ENCODE data around the gene CACHD1.

The CACHD1 gene

GRCh38 chr1:64676386-64676785 lies 206.5 kb downstream of the CACHD1 start:
- H3K4ac ChIP-seq (ENCODE audit: low read depth, low read length), result no peak overlapping the region
- no peak overlapping the region for H2AK5ac ChIP-seq (ENCODE audit: low read length)
- WGBS (ENCODE audit: extremely low coverage, insufficient coverage, low lambda C conversion rate), result no CpG with 5 or more reads among the region's 4 CpGs
- H3K27ac ChIP-seq (ENCODE audit: low read depth, low read length), result no peak overlapping the region
- H3K4me1 ChIP-seq (ENCODE audit: control insufficient read depth, low read depth, low read length), result no peaks in the 10 kb centered on the region
- no peak overlapping the region for H2BK120ac ChIP-seq (ENCODE audit: low read depth, low read length)
- H3K36me3 ChIP-seq (ENCODE audit: control insufficient read depth, insufficient read depth, low read length), result peaks cover 17% of the 10 kb centered on the region
- no peaks in the 10 kb centered on the region for H3K27me3 ChIP-seq (ENCODE audit: insufficient read depth, low read length, poor library complexity)
- no peak overlapping the region for H3K4me2 ChIP-seq (ENCODE audit: low read length)
- no peak overlapping the region for H3K23ac ChIP-seq (ENCODE audit: low read length)
- no peak overlapping the region for H2BK15ac ChIP-seq (replicated peaks; ENCODE audit: low read depth)
- DNase-seq, result no peak
- H4K8ac ChIP-seq (ENCODE audit: low read depth, low read length), result no peak overlapping the region
- H3K56ac ChIP-seq (ENCODE audit: low read length), result no peak overlapping the region
- H3K4me3 ChIP-seq (ENCODE audit: low read length), result no peak overlapping the region
- H3K79me2 ChIP-seq (ENCODE audit: control insufficient read depth, insufficient read depth, low read length), result no peaks in the 10 kb centered on the region
- H4K5ac ChIP-seq (ENCODE audit: low read length), result no peak overlapping the region
- no peak overlapping the region for H2BK5ac ChIP-seq (ENCODE audit: low read length)
- no peak overlapping the region for H3K9ac ChIP-seq (ENCODE audit: low read length)
- no peaks in the 10 kb centered on the region for H3K79me1 ChIP-seq (ENCODE audit: low read length)
- no peak overlapping the region for H3K18ac ChIP-seq (ENCODE audit: low read length)

- H3K18ac ChIP-seq (ENCODE audit: low read length), result no peak overlapping the region
- H2BK15ac ChIP-seq (replicated peaks; ENCODE audit: low read depth), result no peak overlapping the region
- H2BK5ac ChIP-seq (ENCODE audit: low read length), result no peak overlapping the region
- no peak overlapping the region for H4K8ac ChIP-seq (ENCODE audit: low read depth, low read length)
- WGBS (ENCODE audit: extremely low coverage, insufficient coverage, low lambda C conversion rate), result no CpG with 5 or more reads among the region's 1 CpG
- no peaks in the 10 kb centered on the region for H3K79me2 ChIP-seq (ENCODE audit: control insufficient read depth, insufficient read depth, low read length)
- DNase-seq, result no peak
- no peak overlapping the region for H3K4ac ChIP-seq (ENCODE audit: low read depth, low read length)
- H3K4me2 ChIP-seq (ENCODE audit: low read length), result no peak overlapping the region
- H3K23ac ChIP-seq (ENCODE audit: low read length), result no peak overlapping the region
- H3K79me1 ChIP-seq (ENCODE audit: low read length), result no peaks in the 10 kb centered on the region
- H3K9ac ChIP-seq (ENCODE audit: low read length), result no peak overlapping the region
- H3K56ac ChIP-seq (ENCODE audit: low read length), result no peak overlapping the region
- no peak overlapping the region for H3K4me3 ChIP-seq (ENCODE audit: low read length)
- H4K5ac ChIP-seq (ENCODE audit: low read length), result no peak overlapping the region
- H3K27ac ChIP-seq (ENCODE audit: low read depth, low read length), result no peak overlapping the region
- no peaks in the 10 kb centered on the region for H3K4me1 ChIP-seq (ENCODE audit: control insufficient read depth, low read depth, low read length)
- H3K27me3 ChIP-seq (ENCODE audit: insufficient read depth, low read length, poor library complexity), result no peaks in the 10 kb centered on the region
- no peak overlapping the region for H2BK120ac ChIP-seq (ENCODE audit: low read depth, low read length)
- peaks cover 22% of the 10 kb centered on the region for H3K36me3 ChIP-seq (ENCODE audit: control insufficient read depth, insufficient read depth, low read length)
- no peak overlapping the region for H2AK5ac ChIP-seq (ENCODE audit: low read length)
Measured at GRCh38 chr1:64677532-64677931, 207.6 kb downstream of the CACHD1 start.

GRCh38 chr1:64678366-64678765 lies 208.4 kb downstream of the CACHD1 start:
- H3K36me3 ChIP-seq (ENCODE audit: control insufficient read depth, insufficient read depth, low read length), result peaks cover 20% of the 10 kb centered on the region

GRCh38 chr1:64679177-64679576 lies 209.2 kb downstream of the CACHD1 start:
- H3K36me3 ChIP-seq (ENCODE audit: control insufficient read depth, insufficient read depth, low read length), result peaks cover 21% of the 10 kb centered on the region
- no peak overlapping the region for H2BK120ac ChIP-seq (ENCODE audit: low read depth, low read length)
- no peak overlapping the region for H4K8ac ChIP-seq (ENCODE audit: low read depth, low read length)
- H2AK5ac ChIP-seq (ENCODE audit: low read length), result no peak overlapping the region
- H4K5ac ChIP-seq (ENCODE audit: low read length), result no peak overlapping the region
- H3K4ac ChIP-seq (ENCODE audit: low read depth, low read length), result no peak overlapping the region
- no peaks in the 10 kb centered on the region for H3K79me2 ChIP-seq (ENCODE audit: control insufficient read depth, insufficient read depth, low read length)
- H3K4me3 ChIP-seq (ENCODE audit: low read length), result no peak overlapping the region
- no CpG with 5 or more reads among the region's 6 CpGs for WGBS (ENCODE audit: extremely low coverage, insufficient coverage, low lambda C conversion rate)
- H2BK15ac ChIP-seq (replicated peaks; ENCODE audit: low read depth), result no peak overlapping the region
- no peaks in the 10 kb centered on the region for H3K79me1 ChIP-seq (ENCODE audit: low read length)
- H3K4me1 ChIP-seq (ENCODE audit: control insufficient read depth, low read depth, low read length), result no peaks in the 10 kb centered on the region
- H3K27me3 ChIP-seq (ENCODE audit: insufficient read depth, low read length, poor library complexity), result no peaks in the 10 kb centered on the region
- no peak for DNase-seq
- H3K18ac ChIP-seq (ENCODE audit: low read length), result no peak overlapping the region
- no peak overlapping the region for H3K27ac ChIP-seq (ENCODE audit: low read depth, low read length)
- no peak overlapping the region for H3K4me2 ChIP-seq (ENCODE audit: low read length)
- no peak overlapping the region for H3K23ac ChIP-seq (ENCODE audit: low read length)
- H3K9ac ChIP-seq (ENCODE audit: low read length), result no peak overlapping the region
- no peak overlapping the region for H3K56ac ChIP-seq (ENCODE audit: low read length)
- H2BK5ac ChIP-seq (ENCODE audit: low read length), result no peak overlapping the region

More at GRCh38 chr1:64678366-64678765, 208.4 kb downstream of the CACHD1 start:
- Histone ChIP-seq H3K27ac (ENCODE audit: low read depth, low read length) (no peak overlapping the region), H3K4ac (ENCODE audit: low read depth, low read length) (no peak overlapping the region), H3K4me3 (ENCODE audit: low read length) (no peak overlapping the region), H2BK120ac (ENCODE audit: low read depth, low read length) (no peak overlapping the region), H3K79me2 (ENCODE audit: control insufficient read depth, insufficient read depth, low read length) (no peaks in the 10 kb centered on the region), H2BK15ac (replicated peaks; ENCODE audit: low read depth) (no peak overlapping the region), H3K23ac (ENCODE audit: low read length) (no peak overlapping the region), H3K4me2 (ENCODE audit: low read length) (no peak overlapping the region), H3K27me3 (ENCODE audit: insufficient read depth, low read length, poor library complexity) (no peaks in the 10 kb centered on the region), H4K8ac (ENCODE audit: low read depth, low read length) (no peak overlapping the region), H3K79me1 (ENCODE audit: low read length) (no peaks in the 10 kb centered on the region), H2BK5ac (ENCODE audit: low read length) (no peak overlapping the region), H3K4me1 (ENCODE audit: control insufficient read depth, low read depth, low read length) (no peaks in the 10 kb centered on the region), H4K5ac (ENCODE audit: low read length) (no peak overlapping the region), H2AK5ac (ENCODE audit: low read length) (no peak overlapping the region), H3K18ac (ENCODE audit: low read length) (no peak overlapping the region), H3K9ac (ENCODE audit: low read length) (no peak overlapping the region), H3K56ac (ENCODE audit: low read length) (no peak overlapping the region)
- DNase-seq, result no peak
- no CpG with 5 or more reads among the region's 3 CpGs for WGBS (ENCODE audit: extremely low coverage, insufficient coverage, low lambda C conversion rate)

GRCh38 chr1:64680599-64680998 lies 210.7 kb downstream of the CACHD1 start:
- Histone ChIP-seq H3K4ac (ENCODE audit: low read depth, low read length) (no peak overlapping the region), H3K18ac (ENCODE audit: low read length) (no peak overlapping the region), H2BK5ac (ENCODE audit: low read length) (no peak overlapping the region), H3K4me2 (ENCODE audit: low read length) (no peak overlapping the region), H3K4me1 (ENCODE audit: control insufficient read depth, low read depth, low read length) (no peaks in the 10 kb centered on the region), H4K5ac (ENCODE audit: low read length) (no peak overlapping the region), H3K79me2 (ENCODE audit: control insufficient read depth, insufficient read depth, low read length) (no peaks in the 10 kb centered on the region), H2BK15ac (replicated peaks; ENCODE audit: low read depth) (no peak overlapping the region), H3K27me3 (ENCODE audit: insufficient read depth, low read length, poor library complexity) (no peaks in the 10 kb centered on the region), H3K23ac (ENCODE audit: low read length) (no peak overlapping the region), H2BK120ac (ENCODE audit: low read depth, low read length) (no peak overlapping the region), H3K27ac (ENCODE audit: low read depth, low read length) (no peak overlapping the region), H3K9ac (ENCODE audit: low read length) (no peak overlapping the region), H4K8ac (ENCODE audit: low read depth, low read length) (no peak overlapping the region), H2AK5ac (ENCODE audit: low read length) (no peak overlapping the region), H3K79me1 (ENCODE audit: low read length) (no peaks in the 10 kb centered on the region), H3K56ac (ENCODE audit: low read length) (no peak overlapping the region), H3K36me3 (ENCODE audit: control insufficient read depth, insufficient read depth, low read length) (peaks cover 21% of the 10 kb centered on the region), H3K4me3 (ENCODE audit: low read length) (no peak overlapping the region)
- no peak for DNase-seq
- WGBS (ENCODE audit: extremely low coverage, insufficient coverage, low lambda C conversion rate), result no CpG with 5 or more reads among the region's 2 CpGs

- no peak overlapping the region for H4K5ac ChIP-seq (ENCODE audit: low read length)
- H2BK120ac ChIP-seq (ENCODE audit: low read depth, low read length), result no peak overlapping the region
- H2BK15ac ChIP-seq (replicated peaks; ENCODE audit: low read depth), result no peak overlapping the region
- no peak overlapping the region for H3K18ac ChIP-seq (ENCODE audit: low read length)
- H3K79me2 ChIP-seq (ENCODE audit: control insufficient read depth, insufficient read depth, low read length), result no peaks in the 10 kb centered on the region
- no peak overlapping the region for H3K27ac ChIP-seq (ENCODE audit: low read depth, low read length)
- no peaks in the 10 kb centered on the region for H3K27me3 ChIP-seq (ENCODE audit: insufficient read depth, low read length, poor library complexity)
- no peak for DNase-seq
- H2BK5ac ChIP-seq (ENCODE audit: low read length), result no peak overlapping the region
- no peak overlapping the region for H3K9ac ChIP-seq (ENCODE audit: low read length)
- no peak overlapping the region for H4K8ac ChIP-seq (ENCODE audit: low read depth, low read length)
- WGBS (ENCODE audit: extremely low coverage, insufficient coverage, low lambda C conversion rate), result no CpG with 5 or more reads among the region's 5 CpGs
- H3K36me3 ChIP-seq (ENCODE audit: control insufficient read depth, insufficient read depth, low read length), result peaks cover 21% of the 10 kb centered on the region
- no peak overlapping the region for H3K56ac ChIP-seq (ENCODE audit: low read length)
- H3K4me1 ChIP-seq (ENCODE audit: control insufficient read depth, low read depth, low read length), result no peaks in the 10 kb centered on the region
- H3K4ac ChIP-seq (ENCODE audit: low read depth, low read length), result no peak overlapping the region
- H3K23ac ChIP-seq (ENCODE audit: low read length), result no peak overlapping the region
- no peak overlapping the region for H2AK5ac ChIP-seq (ENCODE audit: low read length)
- no peak overlapping the region for H3K4me2 ChIP-seq (ENCODE audit: low read length)
- no peaks in the 10 kb centered on the region for H3K79me1 ChIP-seq (ENCODE audit: low read length)
- H3K4me3 ChIP-seq (ENCODE audit: low read length), result no peak overlapping the region
Measured at GRCh38 chr1:64681043-64681442, 211.1 kb downstream of the CACHD1 start.
